ENCODE data around the gene DTD1. TPM values are rescaled to one million over a fixed set of nuclear protein-coding genes. Genes with fewer than 3 reads are reported as not detected.

The DTD1 gene
- total RNA-seq, 1 experiment from 2014 or later, result 16.6 TPM

DNA sequence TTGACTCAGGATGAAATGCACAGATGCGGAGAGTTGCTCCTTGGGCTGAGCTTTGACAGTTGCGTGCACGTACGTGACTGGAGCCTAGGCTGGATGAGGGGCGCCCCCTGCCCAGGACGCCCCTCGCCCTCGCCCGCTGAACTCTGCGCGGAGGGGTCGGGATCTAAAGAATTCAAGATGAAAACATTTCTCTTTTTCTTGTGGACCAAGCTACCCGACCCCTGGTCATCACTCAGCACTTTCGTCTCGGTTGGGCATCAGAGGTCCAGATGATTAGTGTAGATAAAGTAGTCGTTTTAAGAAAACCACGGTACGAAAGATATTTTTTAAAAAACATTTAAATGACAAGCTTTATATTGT, 700 bp downstream of the DTD1 start:
- TF ChIP-seq CTCF (conservative IDR thresholded peaks at IDR 0.05; ENCODE audit: low read depth, low read length) (no peak), EZH2 (IDR thresholded peaks at IDR 0.05; ENCODE audit: borderline replicate concordance, low read depth, low read length, poor library complexity, severe bottlenecking) (no peak)
- POLR2A ChIA-PET (ENCODE audit: low non-redundant PET), result no interaction called here
- BruUV-seq (replicated peaks), result no TSS peak

GRCh38 chr20:18589941-18590674, 2.3 kb downstream of the DTD1 start:
- H3K36me3 ChIP-seq (ENCODE audit: insufficient read depth, low read length, poor library complexity, severe bottlenecking), result no peaks in the 10 kb centered on the region
- CTCF ChIA-PET, result no interaction called here
- no peaks in the 10 kb centered on the region for H3K27me3 ChIP-seq (replicated peaks; ENCODE audit: insufficient read depth, low read depth, low read length, poor library complexity)
- H3K4me3 ChIP-seq (ENCODE audit: low read depth, low read length, poor library complexity, severe bottlenecking), result no peak overlapping the region
- DNase-seq (ENCODE audit: low spot score), result no peak
- TF ChIP-seq EZH2 (IDR thresholded peaks at IDR 0.05; ENCODE audit: borderline replicate concordance, low read depth, low read length, poor library complexity, severe bottlenecking), result no peak
- no peak for TF ChIP-seq CTCF (conservative IDR thresholded peaks at IDR 0.05; ENCODE audit: low read depth, low read length)
- BruUV-seq (replicated peaks), result no TSS peak
- H3K9me3 ChIP-seq (ENCODE audit: low read depth, low read length, poor library complexity, severe bottlenecking), result peaks cover 5% of the 10 kb centered on the region
- H3K4me1 ChIP-seq (ENCODE audit: insufficient read depth, low read length, poor library complexity, severe bottlenecking), result no peaks in the 10 kb centered on the region
- POLR2A ChIA-PET (ENCODE audit: low non-redundant PET), result interaction anchor here (0.7 kb wide), 1 partner anchor 1463 kb away, joined by 3 read pairs; no protein-coding TSS in a partner anchor
- intact Hi-C loops (cut with micrococcal nuclease; ENCODE audit: unreplicated experiment), result no loop called here
- no peak overlapping the region for H3K27ac ChIP-seq (ENCODE audit: low read depth, low read length, poor library complexity, severe bottlenecking)

More for the DNA sequence above, 700 bp downstream of the DTD1 start:
- no peak for DNase-seq (ENCODE audit: low spot score)
- peaks cover 5% of the 10 kb centered on the region for H3K9me3 ChIP-seq (ENCODE audit: low read depth, low read length, poor library complexity, severe bottlenecking)
- CTCF ChIA-PET, result no interaction called here
- H3K27me3 ChIP-seq (replicated peaks; ENCODE audit: insufficient read depth, low read depth, low read length, poor library complexity), result no peaks in the 10 kb centered on the region
- H3K4me1 ChIP-seq (ENCODE audit: insufficient read depth, low read length, poor library complexity, severe bottlenecking), result no peaks in the 10 kb centered on the region
- no peaks in the 10 kb centered on the region for H3K36me3 ChIP-seq (ENCODE audit: insufficient read depth, low read length, poor library complexity, severe bottlenecking)
- H3K4me3 ChIP-seq (ENCODE audit: low read depth, low read length, poor library complexity, severe bottlenecking), result peak overlapping the region; percentile 85
- intact Hi-C loops (cut with micrococcal nuclease; ENCODE audit: unreplicated experiment), result no loop called here
- H3K27ac ChIP-seq (ENCODE audit: low read depth, low read length, poor library complexity, severe bottlenecking), result peak overlapping the region; percentile 57

DNA sequence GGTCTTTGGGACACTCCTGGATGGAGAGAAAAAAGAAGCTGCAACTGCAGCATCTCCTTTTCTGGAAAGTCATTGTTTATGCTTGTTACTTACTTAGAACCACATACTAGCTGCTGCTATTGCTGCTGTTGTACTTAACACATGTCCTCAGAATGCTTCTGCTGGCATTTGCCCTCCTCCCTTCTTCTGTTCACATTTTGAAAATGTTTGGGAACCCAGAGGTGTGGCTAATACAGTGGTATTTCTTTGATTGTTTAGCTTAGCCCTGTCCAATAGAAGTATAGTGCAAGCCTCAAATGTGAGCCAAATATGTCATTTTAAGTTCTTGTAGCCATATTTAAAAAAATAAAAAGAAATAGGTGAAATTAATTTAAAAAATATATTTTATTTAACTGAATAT, 8.4 kb downstream of the DTD1 start:
- ChIA-PET POLR2A (ENCODE audit: low non-redundant PET) (no interaction called here), CTCF (no interaction called here)
- Histone ChIP-seq H3K4me1 (ENCODE audit: insufficient read depth, low read length, poor library complexity, severe bottlenecking) (no peaks in the 10 kb centered on the region), H3K36me3 (ENCODE audit: insufficient read depth, low read length, poor library complexity, severe bottlenecking) (no peaks in the 10 kb centered on the region), H3K4me3 (ENCODE audit: low read depth, low read length, poor library complexity, severe bottlenecking) (no peak overlapping the region), H3K27ac (ENCODE audit: low read depth, low read length, poor library complexity, severe bottlenecking) (no peak overlapping the region), H3K27me3 (replicated peaks; ENCODE audit: insufficient read depth, low read depth, low read length, poor library complexity) (no peaks in the 10 kb centered on the region), H3K9me3 (ENCODE audit: low read depth, low read length, poor library complexity, severe bottlenecking) (no peaks in the 10 kb centered on the region)
- BruUV-seq (replicated peaks), result no TSS peak
- no peak for TF ChIP-seq EZH2 (IDR thresholded peaks at IDR 0.05; ENCODE audit: borderline replicate concordance, low read depth, low read length, poor library complexity, severe bottlenecking)
- no peak for TF ChIP-seq CTCF (conservative IDR thresholded peaks at IDR 0.05; ENCODE audit: low read depth, low read length)
- intact Hi-C loops (cut with micrococcal nuclease; ENCODE audit: unreplicated experiment), result no loop called here
- no peak for DNase-seq (ENCODE audit: low spot score)

Measured in A673 (cell line).